Bone marrow (tissue), 2 donors: ENCODE measurements around the gene ZNF274.
A peak's percentile ranks its signal among the peaks of the same experiment; 100 is the strongest.
"Not testable (repeated sequence)": the region's sequence is repeated elsewhere in the genome, so short reads cannot be mapped to it uniquely, and the experiment has no call there.

Experiments used
- DNase-seq, 2 donors: peaks; one replicate each; lab custom pipeline; 2025; lab: John Stamatoyannopoulos, UW

The ZNF274 gene

GRCh38 chr19:58212336-58213074 lies 29.6 kb downstream of the ZNF274 start:
- no peak for DNase-seq

- DNase-seq, result no peak
Observed at GRCh38 chr19:58213075-58213369, 30.2 kb downstream of the ZNF274 start.

GRCh38 chr19:58217069-58217481 lies 34.2 kb downstream of the ZNF274 start:
- no peak for DNase-seq

- DNase-seq, result no peak
Observed at GRCh38 chr19:58217607-58218391, 34.9 kb downstream of the ZNF274 start.

- DNase-seq, result peak in 1 of 2 donors; percentile 2
Observed at GRCh38 chr19:58218899-58219298, 36.0 kb downstream of the ZNF274 start.

- no peak for DNase-seq
Observed at GRCh38 chr19:58227964-58228584, 45.2 kb downstream of the ZNF274 start.

GRCh38 chr19:58228585-58229254 lies 45.9 kb downstream of the ZNF274 start, which contains the start of gene ZNF544:
Gene ZNF544, plus strand, starts transcription at chr19:58228914. Its CDS starts 15,110 bp downstream, at chr19:58244024.
- DNase-seq, result peak; percentile 28 to 67

- no peak for DNase-seq
Observed at GRCh38 chr19:58229255-58229639, 46.4 kb downstream of the ZNF274 start.

- no peak for DNase-seq
Observed at GRCh38 chr19:58237324-58237723, 54.5 kb downstream of the ZNF274 start.

GRCh38 chr19:58243351-58243750 lies 60.5 kb downstream of the ZNF274 start:
- no peak for DNase-seq

- no peak for DNase-seq
Observed at GRCh38 chr19:58248886-58249285, 66.0 kb downstream of the ZNF274 start.

- DNase-seq, result no peak
Observed at GRCh38 chr19:58252102-58252685, 69.3 kb downstream of the ZNF274 start.

GRCh38 chr19:58258259-58258658 lies 75.4 kb downstream of the ZNF274 start:
- not testable (repeated sequence) for DNase-seq

GRCh38 chr19:58261600-58261967 lies 78.7 kb downstream of the ZNF274 start:
- DNase-seq, result no peak

- DNase-seq, result no peak
Observed at GRCh38 chr19:58261968-58262921, 79.4 kb downstream of the ZNF274 start.

GRCh38 chr19:58262922-58263296 lies 80.0 kb downstream of the ZNF274 start:
- DNase-seq, result no peak
